SJCRH30 (cell line): ENCODE results near the gene GLCCI1. TPM values are rescaled to one million over a fixed set of nuclear protein-coding genes. Genes with fewer than 3 reads are reported as not detected.
"Not testable (repeated sequence)": the region's sequence is repeated elsewhere in the genome, so short reads cannot be mapped to it uniquely, and the experiment has no call there.

Experiments
- DNase-seq, 2 experiments: peaks; one replicate each; pipeline ENCODE4 v3.0.0-alpha.2; 2015 to 2020
- H3K27ac ChIP-seq: fragments of 250-450 bp; sonication (Bioruptor Pico); 2 replicates; pipeline ENCODE4 v1.5.1; 2020; ENCODE audit warnings: mild to moderate bottlenecking, moderate library complexity
- H3K27me3 ChIP-seq: fragments of 250-450 bp; sonication (Bioruptor Pico); 2 replicates; pipeline ENCODE4 v1.5.1; 2020; ENCODE audit warnings: mild to moderate bottlenecking, moderate library complexity
- H3K36me3 ChIP-seq: fragments of 250-450 bp; sonication (Bioruptor Pico); 2 replicates; pipeline ENCODE4 v1.5.1; 2020; ENCODE audit warnings: mild to moderate bottlenecking, moderate library complexity
- H3K4me1 ChIP-seq: fragments of 250-450 bp; sonication (Bioruptor Pico); 2 replicates; pipeline ENCODE4 v1.5.1; 2020; ENCODE audit warnings: mild to moderate bottlenecking, moderate library complexity
- H3K4me3 ChIP-seq: fragments of 250-450 bp; sonication (Bioruptor Pico); 2 replicates; pipeline ENCODE4 v1.5.1; 2020; ENCODE audit warnings: mild to moderate bottlenecking, moderate library complexity
- H3K9me3 ChIP-seq: fragments of 250-450 bp; sonication (Bioruptor Pico); replicated peaks from 2 replicates; pipeline ENCODE4 v1.5.1; 2020; ENCODE audit warnings: mild to moderate bottlenecking, moderate library complexity
- total RNA-seq: library from RNA; depleted of rRNA; stranded (reverse); fragments of >200 nt; shearing (Covaris generic); gene quantifications from 2 replicates; pipeline ENCODE4 v1.2.3, GENCODE V29; 2014

GLCCI1 gene
- total RNA-seq, 1 experiment from 2014 or later = 11.8 TPM

GRCh38 chr7:7989133-7989532 is 20.5 kb downstream of the GLCCI1 start:
- no peak for DNase-seq
- Histone ChIP-seq H3K27ac (no peak overlapping the region), H3K36me3 (no peaks in the 10 kb centered on the region), H3K4me3 (no peak overlapping the region), H3K27me3 (no peaks in the 10 kb centered on the region), H3K4me1 (no peaks in the 10 kb centered on the region), H3K9me3 (0 out of 2 replicates have a peak, but pooled peaks cover 3% of the 10 kb centered on the region)

GRCh38 chr7:7989616-7990440 is 21.2 kb downstream of the GLCCI1 start:
- no peaks in the 10 kb centered on the region for H3K27me3 ChIP-seq
- no peaks in the 10 kb centered on the region for H3K36me3 ChIP-seq
- no peak for DNase-seq
- H3K4me3 ChIP-seq = no peak overlapping the region
- H3K9me3 ChIP-seq = 0 out of 2 replicates have a peak, but pooled peaks cover 3% of the 10 kb centered on the region
- no peak overlapping the region for H3K27ac ChIP-seq
- H3K4me1 ChIP-seq = no peaks in the 10 kb centered on the region

- H3K27ac ChIP-seq = no peak overlapping the region
- no peak overlapping the region for H3K4me3 ChIP-seq
- 0 out of 2 replicates have a peak, but pooled peaks cover 3% of the 10 kb centered on the region for H3K9me3 ChIP-seq
- H3K36me3 ChIP-seq = no peaks in the 10 kb centered on the region
- H3K4me1 ChIP-seq = no peaks in the 10 kb centered on the region
- H3K27me3 ChIP-seq = no peaks in the 10 kb centered on the region
- DNase-seq = no peak
Measured at GRCh38 chr7:7990441-7990761, 21.8 kb downstream of the GLCCI1 start.

GRCh38 chr7:7992506-7992905 is 23.9 kb downstream of the GLCCI1 start:
- H3K4me3 ChIP-seq = no peak overlapping the region
- H3K9me3 ChIP-seq = 0 out of 2 replicates have a peak, but pooled peaks cover 3% of the 10 kb centered on the region
- H3K4me1 ChIP-seq = no peaks in the 10 kb centered on the region
- H3K27ac ChIP-seq = no peak overlapping the region
- H3K27me3 ChIP-seq = no peaks in the 10 kb centered on the region
- no peak for DNase-seq
- no peaks in the 10 kb centered on the region for H3K36me3 ChIP-seq

DNA sequence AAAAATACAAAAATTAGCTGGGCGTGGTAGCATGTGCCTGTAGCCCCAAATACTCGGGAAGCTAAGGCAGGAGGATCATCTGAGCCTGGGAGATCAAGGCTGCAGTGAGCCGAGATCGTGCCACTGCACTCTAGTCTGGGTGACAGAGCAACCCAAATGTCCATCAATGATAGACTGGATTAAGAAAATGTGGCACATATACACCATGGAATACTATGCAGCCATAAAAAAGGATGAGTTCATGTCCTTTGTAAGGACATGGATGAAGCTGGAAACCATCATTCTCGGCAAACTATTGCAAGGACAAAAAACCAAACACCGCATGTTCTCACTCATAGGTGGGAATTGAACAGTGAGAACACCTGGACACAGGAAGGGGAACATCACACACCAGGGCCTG is 26.8 kb downstream of the GLCCI1 start:
- not testable (repeated sequence) for DNase-seq, H3K9me3 ChIP-seq, H3K36me3 ChIP-seq

DNA sequence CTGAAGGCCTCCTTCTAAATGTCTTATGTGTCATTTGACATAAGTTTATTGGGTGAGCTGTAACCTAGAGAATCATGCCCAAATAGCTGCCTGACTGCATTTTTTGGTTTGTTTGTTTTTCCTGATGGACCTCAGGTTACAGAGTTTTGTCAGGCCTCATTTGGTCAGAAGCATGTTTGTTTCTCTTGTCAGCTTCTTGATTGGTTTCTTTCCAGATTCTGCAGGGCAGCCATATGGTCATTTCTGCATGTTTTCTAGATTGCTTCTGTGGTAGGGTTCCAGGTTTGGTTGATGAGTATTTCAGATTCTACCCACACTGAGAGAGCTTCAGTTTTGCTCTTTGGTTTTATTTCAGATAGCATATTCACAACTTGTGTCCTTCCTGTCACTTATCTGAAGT is 28.0 kb downstream of the GLCCI1 start:
- no peaks in the 10 kb centered on the region for H3K4me1 ChIP-seq
- no peak overlapping the region for H3K27ac ChIP-seq
- no peak overlapping the region for H3K4me3 ChIP-seq
- DNase-seq = peak in 1 of 2 experiments; percentile 8
- no peaks in the 10 kb centered on the region for H3K27me3 ChIP-seq
- peaks cover 8% of the 10 kb centered on the region; the same call in 1 of the 2 replicates for H3K9me3 ChIP-seq
- no peaks in the 10 kb centered on the region; the same call in 1 of the 2 replicates for H3K36me3 ChIP-seq

More for the DNA sequence above, 26.8 kb downstream of the GLCCI1 start:
- H3K27ac ChIP-seq, H3K27me3 ChIP-seq, H3K4me1 ChIP-seq, H3K4me3 ChIP-seq: not testable (repeated sequence)

DNA sequence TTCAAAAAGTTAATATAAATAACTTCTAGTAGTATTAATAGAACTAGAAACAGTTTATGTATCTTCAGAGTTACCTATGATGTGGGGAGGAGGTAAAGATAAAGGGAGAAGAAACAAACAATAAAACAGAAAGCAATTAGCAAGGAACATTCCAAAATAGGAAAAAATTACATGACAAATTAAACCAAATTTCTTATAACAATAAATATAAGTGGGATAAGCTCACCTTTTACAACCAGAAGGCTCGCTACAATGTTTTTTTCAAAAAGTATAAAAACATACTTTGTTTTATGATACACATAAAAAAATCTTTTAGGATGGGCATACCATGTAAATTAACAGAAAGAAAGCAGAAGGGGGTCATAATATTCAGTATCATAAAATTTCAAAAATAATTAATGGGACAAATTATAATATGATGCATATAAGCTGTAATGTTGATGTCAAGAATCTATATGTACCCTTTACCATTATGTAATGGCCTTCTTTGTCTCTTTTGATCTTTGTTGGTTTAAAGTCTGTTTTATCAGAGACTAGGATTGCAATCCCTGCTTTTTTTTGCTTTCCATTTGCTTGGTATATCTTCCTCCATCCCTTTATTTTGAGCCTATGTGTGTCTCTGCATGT is 31.8 kb downstream of the GLCCI1 start:
- Histone ChIP-seq H3K27ac (no peak overlapping the region), H3K27me3 (no peaks in the 10 kb centered on the region), H3K4me1 (no peaks in the 10 kb centered on the region), H3K9me3 (peaks cover 6% of the 10 kb centered on the region; the same call in 1 of the 2 replicates), H3K4me3 (no peak overlapping the region), H3K36me3 (no peaks in the 10 kb centered on the region; the same call in 1 of the 2 replicates)
- DNase-seq = no peak

DNA sequence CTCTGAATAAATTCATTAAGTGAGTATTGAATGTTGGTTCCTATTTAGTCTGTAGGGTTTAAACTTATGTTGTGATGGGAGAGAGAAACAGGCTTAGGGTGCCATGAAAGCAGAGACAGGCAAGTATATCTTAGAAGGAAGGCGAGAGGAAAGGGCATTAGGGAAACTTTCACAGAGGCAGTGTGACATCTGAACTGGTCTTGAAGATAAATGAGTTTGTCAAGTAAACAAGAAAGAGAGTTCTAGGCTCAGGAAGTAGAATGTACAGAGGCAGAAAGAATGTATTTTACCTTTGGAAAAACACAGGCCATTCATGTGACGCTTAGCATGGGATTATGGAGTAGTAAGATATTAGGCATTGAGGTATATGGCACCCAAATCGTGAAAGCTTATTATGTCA is 34.5 kb downstream of the GLCCI1 start:
- Histone ChIP-seq H3K27ac (no peak overlapping the region), H3K4me3 (no peak overlapping the region), H3K36me3 (no peaks in the 10 kb centered on the region; the same call in 1 of the 2 replicates), H3K27me3 (no peaks in the 10 kb centered on the region), H3K4me1 (no peaks in the 10 kb centered on the region), H3K9me3 (peaks cover 6% of the 10 kb centered on the region; the same call in 1 of the 2 replicates)
- DNase-seq = no peak

DNA sequence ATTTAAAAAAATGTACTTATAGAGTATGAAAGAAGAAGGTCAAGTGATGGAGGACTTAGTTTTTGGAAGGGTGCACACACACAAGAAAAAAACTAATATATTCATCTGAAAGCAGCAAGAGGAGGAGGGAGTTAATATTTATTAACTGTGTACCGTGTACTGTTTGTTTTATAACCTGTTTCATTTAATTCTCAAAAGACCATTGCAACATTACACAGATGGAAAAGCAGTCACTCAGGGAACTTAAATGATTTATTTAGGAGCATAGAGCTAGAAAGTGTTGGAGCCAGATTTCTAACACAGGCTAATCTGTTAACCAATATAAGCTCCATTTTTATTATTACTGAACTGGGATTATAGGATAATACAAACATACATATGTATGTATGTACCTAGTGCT is 36.7 kb downstream of the GLCCI1 start:
- Histone ChIP-seq H3K27ac (no peak overlapping the region), H3K9me3 (peaks cover 6% of the 10 kb centered on the region; the same call in 1 of the 2 replicates), H3K36me3 (no peaks in the 10 kb centered on the region; the same call in 1 of the 2 replicates), H3K4me3 (no peak overlapping the region), H3K4me1 (no peaks in the 10 kb centered on the region), H3K27me3 (no peaks in the 10 kb centered on the region)
- no peak for DNase-seq

DNA sequence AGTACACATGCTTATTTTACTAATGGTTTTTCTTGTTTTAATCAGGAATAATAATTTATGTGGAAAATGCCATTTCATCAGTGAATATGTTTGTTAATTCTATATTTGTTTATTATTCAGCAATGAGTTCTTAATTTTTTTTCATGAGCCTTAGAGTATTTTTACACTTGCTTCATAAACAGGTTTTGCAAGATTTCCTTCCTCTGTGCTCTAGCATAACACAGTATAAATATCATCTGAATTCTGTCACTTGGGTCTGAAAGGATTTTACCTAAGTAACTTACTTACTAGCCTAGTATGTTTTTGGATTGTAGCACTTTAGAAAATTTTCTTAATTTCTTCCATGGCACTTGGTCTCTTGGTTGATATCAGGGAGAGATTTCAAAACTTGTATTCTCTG is 45.8 kb downstream of the GLCCI1 start:
- H3K4me1 ChIP-seq = no peaks in the 10 kb centered on the region
- no peaks in the 10 kb centered on the region for H3K9me3 ChIP-seq
- DNase-seq = no peak
- H3K27me3 ChIP-seq = no peaks in the 10 kb centered on the region
- no peak overlapping the region for H3K27ac ChIP-seq
- H3K36me3 ChIP-seq = no peaks in the 10 kb centered on the region
- no peak overlapping the region for H3K4me3 ChIP-seq

DNA sequence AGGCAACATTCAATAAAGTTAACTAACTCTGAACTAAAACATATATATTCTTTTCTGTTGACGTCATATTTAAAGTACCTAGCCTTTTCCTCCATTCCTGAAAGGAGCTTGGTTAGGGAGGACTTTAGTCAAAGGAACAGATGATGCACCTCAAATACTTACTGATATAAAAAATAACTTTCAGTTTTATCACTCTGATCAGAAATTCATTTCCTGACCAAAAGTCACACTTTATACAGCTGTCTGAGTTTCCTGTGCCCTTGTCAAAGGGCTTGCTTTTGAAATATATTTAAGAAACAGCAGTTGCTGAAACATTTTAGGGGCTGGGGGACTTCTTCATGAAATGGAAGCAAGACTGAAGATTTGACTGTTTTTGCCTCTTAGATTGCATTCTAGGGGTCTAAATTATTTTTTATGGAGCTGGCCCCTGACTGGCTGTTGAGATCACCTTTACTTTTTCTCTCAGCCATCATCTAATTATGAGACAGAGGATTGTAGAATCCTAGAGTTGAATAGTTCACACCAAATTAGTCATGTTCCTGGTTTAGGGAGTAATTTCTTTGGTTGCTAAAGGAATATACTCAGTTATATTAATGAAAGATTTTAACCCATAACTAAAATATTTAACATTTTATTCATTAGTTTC is 46.6 kb downstream of the GLCCI1 start:
- Histone ChIP-seq H3K9me3 (no peaks in the 10 kb centered on the region), H3K4me3 (no peak overlapping the region), H3K27ac (no peak overlapping the region), H3K27me3 (no peaks in the 10 kb centered on the region), H3K4me1 (no peaks in the 10 kb centered on the region), H3K36me3 (no peaks in the 10 kb centered on the region)
- no peak for DNase-seq

DNA sequence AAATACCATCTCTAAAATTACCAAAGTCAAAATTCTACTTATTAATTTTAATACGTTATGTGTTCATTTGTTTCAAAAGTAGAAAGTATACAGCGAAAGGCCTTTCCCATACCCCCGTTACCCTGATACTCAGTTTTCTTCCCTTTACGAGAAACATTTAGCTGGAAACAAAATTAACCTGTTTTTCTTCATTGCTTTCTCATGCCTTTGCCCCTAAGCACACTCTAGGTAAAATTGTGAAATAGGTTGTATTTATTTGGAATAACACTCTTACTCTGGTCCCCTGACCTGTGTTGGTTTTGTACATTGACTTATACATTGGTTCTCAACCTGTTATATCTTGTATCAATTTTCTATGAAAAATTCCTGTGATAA is 47.1 kb downstream of the GLCCI1 start:
- Histone ChIP-seq H3K27me3 (no peaks in the 10 kb centered on the region), H3K27ac (no peak overlapping the region), H3K4me3 (no peak overlapping the region), H3K9me3 (no peaks in the 10 kb centered on the region), H3K4me1 (no peaks in the 10 kb centered on the region), H3K36me3 (no peaks in the 10 kb centered on the region)
- no peak for DNase-seq

GRCh38 chr7:8017423-8017822 is 48.8 kb downstream of the GLCCI1 start:
- no peak for DNase-seq
- Histone ChIP-seq H3K27me3 (no peaks in the 10 kb centered on the region), H3K4me1 (no peaks in the 10 kb centered on the region), H3K27ac (no peak overlapping the region), H3K36me3 (no peaks in the 10 kb centered on the region), H3K4me3 (no peak overlapping the region), H3K9me3 (no peaks in the 10 kb centered on the region)

DNA sequence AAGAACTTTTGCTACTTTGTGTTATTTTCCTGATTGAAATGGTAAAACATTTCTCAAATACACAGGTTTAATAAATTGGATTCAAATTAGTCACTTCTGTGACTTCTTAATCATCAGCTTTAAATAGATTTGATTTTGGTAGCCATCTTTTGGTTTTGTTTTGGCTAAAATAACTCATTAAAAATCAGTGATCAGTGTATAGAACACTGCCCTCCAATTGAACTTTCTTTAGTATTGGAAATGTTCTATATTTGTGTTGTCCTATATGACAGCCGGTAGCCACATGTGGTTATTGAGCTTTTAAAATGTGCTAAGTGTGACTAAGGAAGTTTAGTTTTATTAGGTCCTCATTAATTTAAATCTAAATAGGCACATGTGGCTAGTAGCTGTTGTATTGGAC is 50.4 kb downstream of the GLCCI1 start:
- Histone ChIP-seq H3K9me3 (no peaks in the 10 kb centered on the region), H3K36me3 (no peaks in the 10 kb centered on the region), H3K27ac (no peak overlapping the region), H3K27me3 (no peaks in the 10 kb centered on the region), H3K4me3 (no peak overlapping the region), H3K4me1 (no peaks in the 10 kb centered on the region)
- DNase-seq = no peak

GRCh38 chr7:8022628-8023027 is 54.0 kb downstream of the GLCCI1 start:
- H3K4me1 ChIP-seq = no peaks in the 10 kb centered on the region
- H3K4me3 ChIP-seq = no peak overlapping the region
- no peaks in the 10 kb centered on the region for H3K27me3 ChIP-seq
- peaks cover 9% of the 10 kb centered on the region for H3K9me3 ChIP-seq
- no peak overlapping the region for H3K27ac ChIP-seq
- no peak for DNase-seq
- peaks cover 19% of the 10 kb centered on the region for H3K36me3 ChIP-seq
